ENCODE results near the gene MNDA.

MNDA gene

DNA sequence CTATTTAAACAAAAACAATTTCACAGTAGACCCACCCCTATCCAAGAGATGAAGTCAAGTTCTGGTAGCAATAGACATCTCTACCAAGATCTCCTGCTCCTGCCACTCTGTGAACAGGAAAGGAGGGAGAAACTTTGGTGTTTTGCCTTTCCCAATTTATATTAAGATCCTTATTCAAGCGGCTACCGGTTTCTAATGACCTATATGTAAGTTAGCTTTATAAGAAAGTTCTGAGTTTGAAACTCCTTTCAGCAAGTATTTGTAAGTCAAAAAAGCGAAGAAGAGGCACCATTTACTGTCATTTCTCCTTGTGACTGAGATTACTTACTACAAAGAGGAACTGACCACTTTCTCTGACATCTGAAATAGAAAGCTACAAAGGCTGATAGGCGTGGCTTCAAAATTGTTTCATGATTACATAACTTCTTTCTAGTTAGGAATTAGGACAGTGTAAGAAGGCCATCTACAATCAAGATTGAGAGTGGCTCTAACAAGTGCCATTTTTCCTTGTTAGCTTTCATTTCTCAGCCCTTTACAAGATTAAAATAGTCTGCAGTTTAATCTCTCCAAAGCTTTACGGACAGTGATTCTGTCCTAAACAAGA lies at the start of gene MNDA:
MNDA (plus strand) TSS at position 448 of the 604 bp plus-strand sequence. CDS start 10,803 bp downstream, outside the sequence.
- DNase-seq (ENCODE audit: low read depth), result no peak

DNA sequence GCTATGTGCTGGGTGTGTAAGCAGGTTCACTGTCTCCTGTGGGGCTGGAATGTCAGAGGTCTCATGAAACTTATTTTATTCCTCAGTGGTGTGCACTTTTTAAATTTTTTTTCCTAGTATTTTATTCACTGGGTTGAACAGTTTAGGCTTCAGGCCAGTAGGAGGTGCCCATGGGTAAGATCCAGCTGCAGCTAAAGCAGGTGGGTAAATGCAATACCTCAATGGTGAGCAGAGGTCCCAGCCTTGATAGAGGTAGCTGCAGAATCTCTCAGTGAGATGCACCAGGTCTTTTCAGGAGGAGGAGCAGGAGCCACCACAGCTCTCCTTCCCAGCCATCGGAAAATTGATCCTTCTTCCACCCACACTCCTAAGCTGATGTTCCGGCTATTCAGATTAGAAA lies 37.5 kb upstream of the MNDA start:
- DNase-seq (ENCODE audit: low read depth), result no peak

DNA sequence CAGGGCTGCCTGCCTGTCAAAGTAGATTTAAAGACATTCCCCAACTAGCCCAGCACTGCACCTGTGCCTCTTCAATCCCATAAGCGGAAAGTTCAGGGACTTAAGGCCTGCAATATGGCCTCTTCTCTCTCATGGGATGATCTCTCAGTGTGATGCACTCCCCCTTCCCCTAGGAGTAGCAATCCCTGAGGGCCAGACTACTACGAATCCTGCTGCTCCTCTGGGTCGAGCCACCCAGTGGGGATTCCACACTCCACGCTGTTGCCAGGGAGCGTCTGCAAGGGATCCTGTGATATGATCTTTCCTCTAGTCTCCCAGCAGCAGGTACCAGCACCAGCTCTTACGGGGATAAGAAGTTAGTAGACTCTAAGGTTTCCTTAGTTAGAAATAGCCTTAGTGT lies 36.9 kb upstream of the MNDA start:
- DNase-seq (ENCODE audit: low read depth), result no peak

DNA sequence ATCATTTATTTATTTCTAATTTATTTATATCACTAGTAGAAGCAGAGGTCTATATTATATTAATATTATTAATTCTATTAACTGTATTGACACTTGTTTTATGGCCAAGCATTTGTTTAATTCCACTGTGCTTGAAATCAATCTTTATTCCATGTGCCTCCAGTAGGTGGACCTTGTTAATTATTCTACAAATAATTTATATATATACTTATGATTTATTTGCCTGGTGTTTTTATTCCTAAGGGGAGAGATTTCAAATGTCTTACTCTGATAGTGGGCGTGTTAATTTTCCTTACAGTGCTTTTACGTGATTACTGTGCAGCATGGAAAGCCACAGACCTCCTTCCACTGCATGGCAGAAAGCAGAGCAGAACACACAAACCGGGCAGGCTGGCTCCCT lies 32.6 kb upstream of the MNDA start:
- no peak for DNase-seq (ENCODE audit: low read depth)

DNA sequence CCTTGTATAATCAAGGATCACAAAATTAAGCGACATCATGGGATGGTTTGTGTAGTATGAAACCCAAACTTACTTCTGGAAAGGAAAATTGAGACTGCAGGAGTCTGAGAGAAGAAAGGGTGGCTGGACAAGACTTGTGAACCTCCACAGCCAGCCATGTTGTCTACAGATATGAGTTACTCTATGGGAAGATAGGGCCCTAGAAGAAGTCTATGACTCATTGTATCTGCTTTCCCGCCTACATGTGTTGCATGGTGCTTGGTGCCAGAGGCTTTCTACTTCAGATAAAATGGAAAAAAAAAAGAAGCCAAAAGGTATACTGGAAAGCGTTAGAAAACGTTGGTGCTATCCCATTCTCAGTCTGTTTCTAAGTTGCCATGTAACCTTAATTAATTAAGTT lies 31.5 kb upstream of the MNDA start:
- no peak for DNase-seq (ENCODE audit: low read depth)

DNA sequence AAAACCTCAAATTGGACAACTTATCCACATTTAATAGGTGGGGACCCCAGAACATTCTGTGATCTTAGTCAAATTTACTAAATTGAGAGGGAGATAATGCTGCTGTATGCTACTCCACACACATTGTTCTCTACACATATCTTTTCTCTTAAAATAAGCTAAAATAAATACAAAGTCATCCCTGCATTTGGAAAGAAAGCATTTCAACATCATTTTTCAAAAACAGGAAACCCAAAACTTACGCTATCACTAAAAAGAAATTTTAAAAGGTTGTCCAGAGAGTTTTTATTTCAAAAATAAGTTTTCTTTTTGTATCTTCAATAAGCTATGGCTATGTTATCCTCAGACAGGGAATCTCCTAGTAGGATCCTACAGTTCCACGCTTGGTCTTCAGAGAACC lies 30.6 kb upstream of the MNDA start:
- DNase-seq (ENCODE audit: low read depth), result no peak

DNA sequence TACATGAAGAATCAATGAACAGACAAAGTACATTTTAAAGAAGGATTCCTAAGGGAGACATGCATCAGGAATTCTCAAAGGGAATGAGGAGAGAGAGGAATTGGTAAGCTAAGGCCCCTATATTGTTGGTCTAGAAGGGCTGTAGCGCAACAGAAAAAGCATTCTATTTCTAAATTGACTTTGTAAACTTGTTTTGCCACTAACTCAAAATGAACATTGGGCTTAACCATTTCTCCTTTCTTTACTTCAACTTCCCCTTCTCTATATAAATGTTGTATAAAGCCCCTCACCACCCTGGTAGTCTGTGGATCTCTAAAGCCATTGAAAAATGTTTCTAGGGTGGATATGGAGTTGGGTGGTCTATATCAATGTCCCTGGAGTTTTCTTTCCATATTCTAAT lies 29.8 kb upstream of the MNDA start:
- DNase-seq (ENCODE audit: low read depth), result no peak

DNA sequence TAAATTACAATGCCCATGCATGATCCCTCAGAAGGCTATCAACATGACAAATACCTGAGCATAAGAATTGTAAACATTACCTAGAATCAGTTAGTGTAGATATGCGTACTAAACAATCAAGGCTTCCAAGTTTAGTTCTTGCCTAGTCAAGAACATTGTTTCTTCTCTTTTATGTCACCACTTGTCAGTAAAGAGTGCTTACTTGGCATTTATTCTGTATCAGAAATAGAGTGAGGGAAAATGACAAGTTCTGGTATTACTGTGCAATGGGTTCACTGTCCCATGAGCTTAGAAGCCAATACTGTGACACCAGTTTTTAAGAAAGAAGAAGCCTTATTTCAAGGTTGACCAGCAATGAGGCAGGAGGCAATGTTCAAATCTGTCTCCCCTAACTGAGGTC lies 27.5 kb upstream of the MNDA start:
- no peak for DNase-seq (ENCODE audit: low read depth)

DNA sequence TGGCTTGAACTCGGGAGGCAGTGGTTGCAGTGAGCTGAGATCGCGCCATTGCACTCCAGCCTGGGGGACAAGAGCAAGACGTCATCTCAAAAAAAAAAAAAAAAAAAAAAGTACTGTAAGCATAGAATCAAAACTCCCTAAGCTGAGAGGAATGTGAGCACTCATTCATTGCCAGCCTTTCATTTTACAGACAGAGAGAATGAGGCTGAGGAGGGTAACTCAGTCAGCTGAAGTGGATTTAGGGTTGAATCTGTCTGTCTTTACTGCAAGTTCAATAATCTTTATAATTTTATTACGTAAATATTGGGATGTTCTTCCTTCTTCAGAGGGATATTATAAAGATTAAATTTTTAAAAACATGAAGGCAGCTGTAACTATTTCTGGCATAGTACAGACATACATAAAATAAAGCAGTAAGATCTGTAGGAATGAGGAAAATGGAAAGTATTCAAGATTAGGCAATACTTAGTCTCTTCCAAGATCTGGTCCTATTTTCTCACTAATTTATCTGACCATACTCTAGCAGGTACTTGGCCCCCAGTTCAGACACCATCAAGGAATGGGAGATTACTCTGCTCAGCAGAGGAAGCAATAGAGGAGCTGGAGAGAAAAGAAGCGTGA lies 24.1 kb upstream of the MNDA start:
- no peak for DNase-seq (ENCODE audit: low read depth)

DNA sequence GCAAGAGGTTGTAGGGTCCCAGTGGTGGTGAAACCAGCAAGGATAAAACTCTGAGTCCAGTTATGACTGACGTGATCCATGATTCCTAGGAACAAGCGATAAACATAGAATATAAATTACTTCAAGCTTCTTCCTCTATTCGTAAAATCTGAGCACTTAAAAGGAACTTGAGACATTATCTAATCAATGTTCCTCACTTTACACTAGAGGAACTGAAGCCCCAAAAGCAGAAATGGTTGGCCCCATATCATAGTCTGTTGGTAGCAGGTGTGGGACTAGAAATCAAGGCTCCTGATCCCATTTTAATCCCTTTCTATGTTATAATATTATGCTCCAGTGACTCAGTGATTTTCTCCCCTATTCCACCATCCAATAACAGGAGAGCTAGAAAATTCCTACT lies 21.9 kb upstream of the MNDA start:
- DNase-seq (ENCODE audit: low read depth), result no peak

DNA sequence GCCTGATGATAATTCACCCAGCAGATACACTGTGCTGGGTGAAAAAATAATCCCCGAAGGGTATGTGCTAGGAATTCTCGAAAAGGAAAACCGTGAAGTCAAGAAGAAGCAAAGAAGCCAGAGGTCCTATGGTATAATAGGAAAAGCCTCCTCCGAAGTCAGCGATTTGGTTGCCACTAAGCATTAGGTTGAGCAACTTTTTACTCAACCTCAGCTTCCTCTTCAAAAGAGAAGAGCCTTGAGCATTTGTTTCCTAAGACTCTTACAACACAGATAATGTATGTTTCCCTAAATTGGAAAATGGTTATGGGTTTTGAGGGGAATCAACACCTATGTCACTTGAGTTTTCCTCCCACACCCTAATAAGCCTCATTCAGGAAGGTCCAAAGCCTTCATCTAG lies 21.3 kb upstream of the MNDA start:
- DNase-seq (ENCODE audit: low read depth), result no peak

DNA sequence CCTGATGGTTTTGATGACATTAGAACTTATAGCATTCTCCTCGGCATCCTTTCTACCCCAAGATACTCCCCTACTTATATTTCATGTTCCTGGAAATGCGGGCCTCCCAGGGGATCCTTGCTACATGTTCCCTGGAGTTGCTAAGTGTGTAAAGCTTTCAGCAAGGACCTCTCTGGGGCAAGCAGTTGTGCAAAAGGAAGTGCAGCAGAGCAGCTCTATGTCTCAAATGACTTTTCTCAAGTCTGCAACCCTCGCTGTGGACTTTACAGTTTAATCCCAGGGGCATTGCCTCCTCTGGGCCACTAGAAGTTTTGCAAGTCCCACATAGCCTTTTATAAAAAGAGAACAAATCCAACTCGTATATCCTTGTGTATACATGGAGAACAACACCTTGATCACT lies 20.8 kb upstream of the MNDA start:
- no peak for DNase-seq (ENCODE audit: low read depth)

DNA sequence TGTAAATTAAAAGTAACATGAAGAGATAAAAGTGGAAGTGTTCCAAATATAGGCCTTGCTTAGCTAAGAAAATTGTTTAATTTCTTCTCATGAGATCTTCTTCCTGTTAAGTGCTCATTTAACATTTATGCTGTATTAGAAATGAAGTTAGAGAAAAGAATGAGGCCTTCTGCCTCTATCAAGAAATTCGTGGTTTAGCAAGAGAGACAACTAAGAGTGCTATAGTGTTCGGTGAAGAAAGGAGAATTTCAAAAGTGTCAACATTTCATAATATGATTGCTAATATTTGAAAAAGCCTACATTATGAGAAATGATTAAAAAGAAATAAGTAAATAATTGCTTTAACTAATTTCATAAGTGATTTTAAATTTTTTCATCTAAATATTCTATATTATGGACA lies 18.8 kb upstream of the MNDA start:
- DNase-seq (ENCODE audit: low read depth), result no peak

DNA sequence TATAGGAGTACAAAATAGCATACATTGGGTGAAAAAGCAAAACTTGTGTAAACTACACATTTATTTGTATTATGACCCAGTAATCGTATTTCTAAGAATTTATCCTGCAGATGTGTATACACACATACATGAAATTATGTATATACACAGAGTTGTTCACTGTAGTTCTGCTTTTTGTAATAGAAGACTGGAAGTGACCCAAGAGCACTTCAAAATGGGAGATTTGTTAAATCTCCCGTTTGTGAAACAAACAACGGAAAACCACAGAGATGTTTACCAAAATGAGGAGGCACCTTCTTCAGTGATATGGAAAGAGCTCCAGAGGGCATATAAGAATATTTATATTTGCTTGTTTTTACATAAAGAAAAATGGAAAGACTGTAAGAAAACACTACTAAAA lies 18.0 kb upstream of the MNDA start:
- no peak for DNase-seq (ENCODE audit: low read depth)

DNA sequence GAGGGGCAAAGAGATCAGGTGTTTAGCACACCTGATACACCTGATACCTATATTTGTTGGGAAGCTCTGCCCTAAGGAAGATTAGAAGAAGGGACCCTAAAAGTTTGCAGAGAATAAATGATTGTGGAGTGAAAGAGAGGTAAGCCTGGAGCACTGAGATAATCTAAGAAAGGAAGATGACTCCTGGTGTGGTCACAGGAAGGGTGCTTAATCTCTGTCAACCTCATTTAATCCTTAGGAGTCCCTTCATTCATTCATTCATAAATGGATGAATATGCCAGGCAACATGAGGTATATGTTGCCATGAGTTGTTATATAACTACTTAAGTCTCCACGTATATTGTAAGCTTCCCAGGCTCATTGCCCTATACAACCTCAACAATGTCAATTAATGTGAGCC lies 16.2 kb upstream of the MNDA start:
- no peak for DNase-seq (ENCODE audit: low read depth)

DNA sequence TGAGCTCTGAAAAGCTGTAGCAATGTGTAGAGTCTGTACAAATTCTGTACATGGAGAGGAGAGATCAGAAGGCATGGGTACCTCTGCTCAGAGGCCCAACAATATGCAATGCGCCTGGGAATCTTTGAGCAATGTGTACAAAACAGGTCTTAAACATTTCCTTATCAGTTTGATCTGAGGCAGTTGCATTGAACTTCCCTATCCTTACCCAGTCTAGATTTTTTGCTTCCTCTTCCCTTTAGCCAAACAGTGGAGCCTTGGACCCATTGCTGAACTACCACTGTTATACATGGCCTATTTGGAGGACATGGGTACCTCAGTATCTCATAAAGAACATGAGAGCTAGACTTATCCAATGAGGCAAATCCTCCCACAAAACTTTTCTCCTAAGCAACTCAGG lies 12.6 kb upstream of the MNDA start:
- no peak for DNase-seq (ENCODE audit: low read depth)

DNA sequence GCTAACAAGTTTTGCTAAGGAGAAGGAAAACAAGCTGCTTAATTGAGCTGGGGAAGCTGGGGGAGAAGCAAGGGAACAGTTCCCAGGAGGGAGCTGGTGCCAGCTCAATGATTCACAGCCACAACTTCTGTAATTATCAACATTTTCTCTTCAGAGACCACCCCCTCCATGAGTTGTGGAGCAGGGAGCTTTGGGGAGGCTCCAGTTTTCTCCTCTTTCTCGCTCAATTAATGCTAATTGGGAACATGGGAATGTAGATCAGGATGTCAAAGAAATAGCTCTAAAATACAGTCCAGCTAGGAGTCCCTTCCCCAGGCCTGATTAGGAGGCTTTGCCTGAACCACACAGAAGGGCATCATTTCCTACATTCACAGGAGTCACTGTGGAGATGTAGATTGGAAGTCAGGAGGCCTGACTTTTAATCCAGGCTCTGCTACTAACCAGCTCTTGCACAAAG lies 12.1 kb upstream of the MNDA start:
- DNase-seq (ENCODE audit: low read depth), result no peak

DNA sequence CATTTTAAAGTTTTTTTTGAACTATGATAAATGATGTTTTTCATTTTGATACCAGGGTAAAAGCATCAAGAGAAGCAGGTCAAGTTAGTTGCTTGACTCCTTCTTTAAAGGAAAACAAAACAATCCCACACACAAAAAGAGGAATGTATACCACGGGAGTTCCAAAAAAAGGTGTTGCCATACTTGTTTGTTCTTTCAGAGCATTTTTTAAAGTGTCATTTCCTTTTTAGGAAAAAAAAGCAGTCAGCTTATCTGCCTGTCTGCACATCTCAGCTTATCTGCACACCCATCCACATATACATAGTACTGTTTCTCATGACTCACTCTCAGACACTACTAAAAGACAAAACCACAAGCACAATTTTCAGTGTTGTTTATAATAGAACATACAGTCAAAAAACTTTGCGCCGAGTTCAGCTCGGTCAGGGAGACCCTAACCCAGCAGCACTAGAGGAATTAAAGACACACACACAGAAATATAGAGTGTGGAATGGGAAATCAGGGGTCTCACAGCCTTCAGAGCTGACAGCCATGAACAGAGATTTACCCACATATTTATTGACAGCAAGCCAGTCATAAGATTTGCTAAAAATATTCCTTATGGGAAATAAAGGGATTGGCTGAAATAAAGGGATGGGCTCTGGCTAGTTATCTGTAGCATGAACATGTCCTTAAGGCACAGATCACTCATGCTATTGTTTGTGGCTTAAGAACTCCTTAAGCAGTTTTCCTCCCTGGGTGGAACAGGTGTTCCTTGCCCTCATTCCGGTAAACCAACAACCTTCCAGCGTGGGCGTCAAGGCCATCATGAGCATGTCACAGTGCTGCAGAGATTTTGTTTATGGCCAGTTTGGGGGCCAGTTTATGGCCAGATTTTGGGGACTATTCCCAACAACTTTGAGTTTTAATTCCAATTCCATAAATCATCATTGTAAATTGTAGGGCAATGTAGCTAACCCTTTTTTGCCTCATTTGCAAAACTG lies 11.4 kb upstream of the MNDA start:
- DNase-seq (ENCODE audit: low read depth), result no peak

DNA sequence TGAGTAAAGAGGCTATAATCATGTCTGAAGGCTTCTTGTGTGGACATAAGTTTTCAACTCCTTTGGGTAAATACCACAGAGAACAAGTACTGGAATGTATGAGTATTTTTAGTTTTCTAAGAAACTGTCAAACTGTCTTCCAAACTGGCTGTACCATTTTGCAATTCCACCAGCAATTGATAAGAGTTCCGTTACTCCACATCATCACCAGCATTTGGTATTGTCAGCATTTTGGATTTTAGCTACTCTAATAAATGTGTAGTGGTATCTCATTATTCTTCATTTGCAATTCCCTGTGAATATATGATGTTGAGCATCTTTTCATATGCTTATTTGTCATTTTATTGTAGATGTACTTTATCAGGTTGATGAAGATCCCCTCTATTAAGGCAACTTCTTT lies 9.4 kb upstream of the MNDA start:
- no peak for DNase-seq (ENCODE audit: low read depth)

DNA sequence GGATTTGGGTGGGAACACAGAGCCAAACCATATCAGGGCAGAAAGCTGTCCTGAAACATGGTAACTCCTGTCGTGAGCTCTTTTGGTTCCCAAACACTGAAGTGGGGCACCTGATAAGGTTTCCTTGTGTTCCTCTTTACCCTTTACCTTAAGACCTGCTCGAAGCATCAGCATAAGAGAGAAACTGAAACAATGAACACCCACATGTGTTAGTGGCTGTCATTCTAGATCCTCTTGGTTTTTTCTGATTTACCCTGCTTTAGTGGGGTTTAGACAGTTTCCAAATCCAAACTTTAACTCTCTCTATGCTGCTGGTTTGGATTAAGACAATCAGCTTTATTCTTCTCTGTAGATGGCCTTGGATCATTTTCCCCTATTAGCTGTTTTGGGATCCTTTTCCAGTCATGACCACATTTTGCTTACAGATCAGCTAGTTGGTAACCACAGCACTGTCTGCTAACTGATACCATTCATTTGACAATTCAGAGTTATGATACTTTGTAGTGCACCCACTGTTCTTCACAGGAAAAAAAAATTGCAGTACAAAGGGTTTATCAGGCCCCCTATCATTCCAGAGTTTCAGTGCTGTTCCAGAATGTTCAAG lies 975 bp upstream of the MNDA start:
- DNase-seq (ENCODE audit: low read depth), result no peak

DNA sequence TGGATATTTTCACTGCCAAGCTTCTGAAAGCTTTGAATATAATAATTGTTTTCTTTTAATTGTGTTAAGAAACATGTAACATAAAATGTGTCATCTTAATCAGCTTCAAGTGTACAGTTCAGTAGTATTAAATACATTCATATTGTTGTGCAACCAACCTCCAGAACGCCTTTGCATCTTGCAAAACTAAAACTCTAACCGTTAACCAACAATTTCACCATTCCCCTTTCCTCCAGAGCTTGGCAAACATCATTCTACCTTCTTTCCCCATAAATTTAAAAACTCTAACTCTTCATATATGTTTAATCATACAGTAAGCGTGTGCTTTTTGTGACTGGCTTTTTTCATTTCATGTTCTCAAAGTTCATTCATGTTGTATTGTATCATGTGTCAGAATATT lies 2.1 kb downstream of the MNDA start:
- DNase-seq (ENCODE audit: low read depth), result no peak

DNA sequence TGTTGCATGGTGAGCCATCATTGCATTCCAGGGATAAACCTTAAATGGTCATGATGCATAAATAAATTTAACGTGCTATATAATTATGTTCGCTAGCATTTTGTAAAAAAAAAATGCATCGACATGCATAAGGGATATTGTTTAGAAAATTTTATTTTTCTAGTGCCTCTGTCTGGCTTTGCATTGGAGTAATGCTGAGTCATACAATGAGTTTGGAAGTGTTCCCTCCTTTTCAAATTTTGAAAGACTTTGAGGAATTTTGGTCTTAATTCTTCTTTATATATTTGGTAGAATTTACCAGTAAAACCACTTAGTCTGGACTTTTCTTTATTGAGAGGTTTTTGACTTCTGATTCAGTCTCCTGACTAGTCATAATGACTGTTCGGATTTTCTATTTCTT lies 4.9 kb downstream of the MNDA start:
- DNase-seq (ENCODE audit: low read depth), result no peak

DNA sequence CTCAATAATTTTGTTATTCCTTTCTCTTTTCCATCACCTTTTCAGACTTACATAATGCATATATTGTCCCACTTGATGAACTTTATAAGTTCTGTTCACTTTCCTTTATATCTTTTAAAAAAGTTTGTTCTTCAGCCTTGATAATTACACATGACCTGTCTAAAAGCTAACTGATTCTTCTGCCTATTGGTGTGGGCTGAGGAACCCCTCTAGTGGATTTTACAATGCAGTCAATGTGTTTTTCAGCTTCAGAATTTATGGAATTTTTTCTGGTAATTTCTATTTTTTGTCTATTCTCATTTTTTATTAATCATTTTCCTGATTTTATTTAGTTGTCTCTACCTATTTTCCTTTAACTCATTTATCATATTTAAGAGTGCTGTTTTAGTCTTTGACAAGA lies 7.5 kb downstream of the MNDA start:
- DNase-seq (ENCODE audit: low read depth), result no peak

All from activated T-cell treated with anti-CD3 and anti-CD28 coated beads for 1 hour (primary cell).